NCI-H446 (cell line): Measurements from ENCODE around the gene USP9X.
"Not testable (repeated sequence)": the region's sequence is repeated elsewhere in the genome, so short reads cannot be mapped to it uniquely, and the experiment has no call there.

Source experiments
- DNase-seq, 2 experiments: peaks; one replicate each; lab custom pipeline; 2025; lab: John Stamatoyannopoulos, UW

The USP9X gene

DNA sequence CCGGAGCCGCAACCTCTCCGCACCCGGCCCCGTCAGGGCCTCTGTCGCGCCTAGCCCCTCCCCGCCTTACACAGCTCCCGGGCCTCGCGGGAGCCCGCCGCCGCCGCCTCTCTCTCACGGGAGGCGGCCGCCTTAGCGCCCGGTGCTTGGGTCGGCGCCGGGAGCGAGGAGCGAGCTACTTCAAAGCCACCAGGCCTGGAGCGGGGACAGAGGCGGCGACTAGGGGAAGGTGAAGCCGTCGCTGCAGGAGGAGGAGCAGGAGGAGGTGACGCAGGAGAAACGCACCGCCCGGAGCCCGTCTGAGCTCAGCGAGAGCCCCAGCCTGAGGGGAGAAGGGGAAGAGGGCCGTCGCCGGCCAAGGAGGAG is 250 bp downstream of the USP9X start:
- peak in 1 of 2 experiments; percentile 52 for DNase-seq

DNA sequence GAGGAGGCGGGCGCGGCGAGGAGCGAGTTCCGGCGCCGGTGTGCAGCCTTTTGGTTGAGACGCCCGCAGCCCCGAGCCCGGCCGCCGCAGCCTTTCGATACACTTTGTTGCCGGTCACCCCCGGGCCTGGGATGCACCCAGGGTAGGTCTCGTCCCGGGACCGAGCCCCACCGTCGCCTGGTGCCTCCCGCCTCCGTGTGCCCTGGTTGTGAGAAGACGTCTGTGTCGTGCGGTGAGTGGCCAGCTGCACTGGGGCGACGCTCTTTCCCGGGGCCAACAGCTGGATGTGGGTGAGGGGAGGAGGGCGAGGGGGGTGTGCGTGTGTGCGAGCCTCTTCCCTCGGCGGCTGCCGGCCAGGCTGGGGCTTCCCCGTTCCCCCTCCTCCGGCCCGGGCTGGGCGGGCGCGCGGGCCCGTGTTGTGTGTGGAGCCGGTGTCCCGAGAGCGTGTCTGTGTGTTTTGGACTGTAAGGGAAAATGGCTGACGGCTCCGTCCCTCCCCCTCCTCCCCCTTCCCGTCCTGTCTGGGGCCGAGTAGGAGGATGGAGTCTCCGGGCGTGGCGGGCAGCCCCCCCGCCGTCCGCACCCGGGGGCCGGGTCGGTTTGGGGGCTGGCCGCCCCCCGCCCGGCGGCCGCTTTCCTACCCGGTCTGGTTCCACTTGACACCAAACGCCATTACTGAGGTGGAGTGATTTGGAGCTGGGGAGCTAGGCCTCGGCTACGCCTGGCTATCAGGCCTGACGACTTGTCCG is 807 bp downstream of the USP9X start:
- DNase-seq: no peak

DNA sequence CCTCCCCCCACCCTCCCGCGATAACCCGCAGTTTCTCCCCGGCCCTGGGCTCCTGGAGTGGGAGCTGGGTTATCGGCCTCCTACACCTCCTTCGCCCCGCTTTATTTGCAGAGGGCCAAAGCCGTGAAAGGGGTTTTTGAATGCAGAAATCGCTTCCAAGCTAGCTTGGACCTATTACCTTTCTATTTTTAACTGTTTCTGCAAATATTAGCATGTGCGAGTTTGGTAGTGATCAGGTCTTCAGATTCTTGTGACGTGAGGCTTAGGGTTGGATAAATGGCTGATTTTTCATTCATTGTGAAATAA is 1.3 kb downstream of the USP9X start:
- DNase-seq: no peak

DNA sequence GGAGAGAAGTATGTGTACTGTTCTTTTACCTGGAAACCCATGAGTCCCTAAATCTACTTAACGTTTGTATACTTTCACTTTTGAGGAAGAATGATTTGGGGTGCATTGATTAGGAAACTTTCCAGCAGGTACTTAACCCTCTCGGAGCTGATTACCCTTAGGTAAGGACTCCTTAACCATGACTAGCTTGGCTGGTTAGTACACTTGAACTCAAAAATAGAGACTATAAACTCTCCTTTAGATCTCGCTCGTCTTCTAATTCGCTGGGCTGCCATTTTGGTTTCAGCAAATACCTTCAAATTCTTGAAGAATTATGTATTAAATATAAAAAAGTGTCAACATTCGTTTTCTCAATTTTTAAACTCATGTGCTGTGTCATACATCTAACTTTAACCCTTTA is 2.0 kb downstream of the USP9X start:
- DNase-seq: no peak

DNA sequence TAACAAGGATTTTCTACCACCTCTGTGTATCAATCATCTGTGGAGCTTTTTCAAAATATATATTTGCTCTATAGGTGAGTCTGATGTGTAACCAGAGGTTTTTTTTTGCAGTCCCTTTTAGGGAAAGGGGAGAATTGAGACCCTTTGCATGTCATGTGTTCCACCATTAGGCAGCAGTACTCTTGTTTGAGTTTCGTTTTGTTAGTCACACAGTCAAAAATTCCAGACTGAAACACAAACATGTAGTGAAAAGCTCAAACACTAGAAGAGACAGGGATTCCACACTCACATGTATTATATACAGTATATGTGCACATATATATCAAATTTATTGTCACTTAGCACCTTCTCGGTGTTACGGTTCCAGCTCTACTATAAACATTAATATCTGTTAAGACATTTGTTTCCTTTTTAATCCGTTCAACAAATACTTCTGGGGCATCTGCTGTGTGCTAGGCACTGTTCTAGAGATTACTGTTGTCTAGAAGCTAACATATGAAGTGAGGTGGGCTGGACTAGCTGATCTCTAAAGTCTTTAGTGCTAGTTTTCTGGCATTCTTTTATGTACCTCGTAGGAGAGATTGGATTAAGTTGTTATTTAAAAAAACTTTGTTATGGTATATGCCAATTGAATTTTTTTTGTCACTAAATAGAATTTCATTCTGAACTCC is 5.5 kb downstream of the USP9X start:
- DNase-seq: no peak

- no peak for DNase-seq
Measured at GRCh38 chrX:41092776-41093175, 7.5 kb downstream of the USP9X start.

- no peak for DNase-seq
Measured at GRCh38 chrX:41095174-41095573, 9.9 kb downstream of the USP9X start.

GRCh38 chrX:41095908-41096307 is 10.7 kb downstream of the USP9X start:
- DNase-seq: no peak

DNA sequence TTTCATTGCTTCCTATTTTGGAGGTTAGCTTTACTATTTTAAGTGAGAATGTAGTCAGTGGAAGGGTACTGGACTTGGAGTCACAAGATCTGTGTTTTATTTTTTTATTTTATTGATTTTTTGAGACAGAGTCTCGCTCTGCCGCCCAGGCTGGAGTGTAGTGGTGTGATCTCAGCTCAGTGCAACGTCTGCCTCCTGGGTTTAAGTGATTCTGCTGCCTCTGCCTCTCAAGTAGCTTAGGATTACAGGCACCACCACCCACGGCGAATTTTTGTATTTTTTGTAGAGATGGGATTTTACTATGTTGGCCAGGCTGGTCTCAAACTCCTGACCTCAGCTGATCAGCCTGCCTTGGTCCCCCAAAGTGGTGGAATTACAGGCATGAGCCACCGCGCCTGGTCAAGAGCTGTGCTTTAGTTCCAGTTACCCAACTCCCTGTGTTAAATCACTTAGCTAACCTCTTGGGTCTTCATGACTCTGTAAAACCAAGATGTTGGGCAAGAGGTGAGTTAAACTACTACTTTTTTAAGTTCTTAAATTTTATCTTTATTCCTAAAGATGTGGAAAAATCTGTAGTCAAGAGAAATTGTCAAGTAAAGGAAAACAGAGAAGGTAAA is 11.2 kb downstream of the USP9X start:
- DNase-seq: no peak

GRCh38 chrX:41097326-41097725 is 12.1 kb downstream of the USP9X start:
- no peak for DNase-seq

- DNase-seq: no peak
Measured at GRCh38 chrX:41100200-41100599, 15.0 kb downstream of the USP9X start.

- no peak for DNase-seq
Measured at GRCh38 chrX:41100819-41101218, 15.6 kb downstream of the USP9X start.

- DNase-seq: no peak
Measured at GRCh38 chrX:41105005-41105404, 19.8 kb downstream of the USP9X start.

GRCh38 chrX:41106257-41106656 is 21.0 kb downstream of the USP9X start:
- not testable (repeated sequence) for DNase-seq

- no peak for DNase-seq
Measured at GRCh38 chrX:41108007-41108406, 22.8 kb downstream of the USP9X start.

DNA sequence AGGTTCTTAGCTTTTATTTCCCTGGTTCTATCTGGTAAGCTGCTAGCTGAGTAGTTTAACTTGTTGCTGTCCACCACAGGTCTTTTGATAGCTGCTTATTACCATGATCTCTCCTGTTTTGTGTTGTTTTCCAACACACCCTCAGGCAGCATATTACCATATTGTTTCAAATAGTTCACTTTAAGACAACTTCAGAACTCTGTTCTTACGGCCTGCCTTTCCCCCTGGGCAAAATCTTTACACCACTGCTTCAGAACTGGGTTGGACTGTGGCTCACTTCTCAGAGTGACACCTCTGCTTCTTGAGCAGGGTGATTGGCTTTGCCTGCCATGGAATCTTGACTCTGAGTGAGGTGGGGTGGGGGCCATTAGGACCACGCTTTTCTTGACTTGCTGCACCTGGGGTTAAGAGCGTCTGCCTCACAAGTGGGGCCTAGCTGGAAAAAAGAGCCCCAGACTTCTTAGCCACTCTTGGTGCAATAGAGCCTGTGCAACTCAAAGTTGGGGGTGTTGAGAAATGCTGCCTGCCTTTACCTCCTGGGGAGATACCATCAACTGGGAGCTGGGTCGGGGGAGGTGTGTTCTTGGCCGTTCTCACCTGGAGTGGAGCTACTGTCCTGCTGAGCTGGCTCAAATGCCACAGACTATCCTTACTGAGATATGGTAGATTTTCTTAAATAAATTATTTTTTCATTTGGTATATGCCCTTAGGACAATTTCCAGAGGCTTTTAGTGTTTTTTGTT is 23.4 kb downstream of the USP9X start:
- DNase-seq: no peak

DNA sequence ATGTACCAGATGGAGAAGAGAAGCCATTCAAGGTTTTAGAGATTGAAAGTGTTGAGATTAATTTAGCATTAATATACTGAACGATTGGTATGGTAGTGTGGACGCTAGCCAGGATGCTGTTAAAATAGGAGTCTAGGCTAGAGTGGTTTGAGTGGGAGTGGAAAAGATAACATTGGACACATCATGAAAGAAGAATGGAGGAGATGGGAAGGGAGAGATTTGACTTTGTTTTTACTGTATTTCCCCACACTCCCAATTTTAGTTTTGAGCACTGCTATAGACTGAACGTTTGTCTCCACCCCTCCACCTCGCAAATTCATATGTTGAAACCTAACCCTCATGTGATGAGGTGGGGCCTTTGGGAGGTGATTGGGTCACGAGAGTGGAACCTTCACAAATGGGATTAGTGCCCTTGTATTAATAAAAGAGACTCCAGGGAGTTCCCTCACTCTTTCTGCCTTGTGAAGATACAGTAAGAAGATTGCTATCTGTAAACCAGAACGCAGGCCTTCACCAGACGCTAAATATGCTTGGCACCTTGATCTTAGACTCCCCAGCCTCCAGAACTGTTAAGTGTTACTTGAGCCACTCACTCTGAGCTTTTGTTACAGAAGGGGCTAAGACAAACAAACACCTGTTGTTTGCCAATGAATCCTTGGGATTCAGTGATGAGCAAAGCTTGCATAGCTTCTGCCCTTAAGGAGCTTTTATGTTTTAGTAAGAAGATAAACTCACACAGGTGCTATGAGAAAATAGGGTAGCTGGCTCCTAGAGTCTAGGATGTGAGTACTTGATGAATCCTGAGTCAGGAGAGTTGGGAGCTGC is 25.8 kb downstream of the USP9X start:
- no peak for DNase-seq

- DNase-seq: peak; percentile 18 to 35
Measured at GRCh38 chrX:41115104-41115425, 29.8 kb downstream of the USP9X start.

DNA sequence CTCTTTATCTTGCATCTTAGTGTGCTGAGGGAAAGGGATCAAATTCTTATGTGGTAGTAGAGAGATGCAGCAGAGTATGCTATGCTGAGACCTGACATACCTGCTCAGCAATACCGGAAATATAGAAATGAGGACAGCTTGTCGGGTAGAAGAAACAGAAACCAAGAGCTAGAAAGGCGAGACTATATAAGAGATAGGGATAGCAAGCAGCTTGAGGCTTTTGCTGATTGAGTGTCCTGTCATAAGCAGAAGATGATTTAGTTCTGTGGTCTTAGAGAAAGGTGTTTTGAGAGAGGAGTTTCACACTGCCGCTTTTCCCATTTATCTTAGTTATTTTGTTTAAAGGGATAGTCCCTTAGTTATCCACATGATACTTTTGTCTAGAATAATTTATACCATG is 31.7 kb downstream of the USP9X start:
- no peak for DNase-seq

- DNase-seq: no peak
Measured at GRCh38 chrX:41118156-41118555, 32.9 kb downstream of the USP9X start.

DNA sequence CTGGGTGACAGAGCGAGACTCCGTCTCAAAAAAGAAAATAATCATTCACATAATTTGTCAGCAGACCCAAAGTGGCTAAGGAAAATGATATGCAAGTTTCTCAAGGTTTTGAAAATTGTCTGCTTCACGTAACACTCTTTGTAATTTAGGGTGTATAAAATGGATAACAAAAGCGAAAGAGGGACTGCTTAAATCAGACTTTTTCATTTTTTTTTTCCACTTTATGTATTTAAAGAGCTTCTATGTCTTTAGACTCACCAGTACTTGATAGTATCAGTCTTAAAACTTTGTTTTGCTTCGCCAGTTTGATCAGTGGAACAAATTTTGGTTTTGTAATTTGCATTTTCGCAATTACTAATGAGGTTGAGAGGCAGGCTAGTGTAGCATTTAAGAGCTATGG is 34.6 kb downstream of the USP9X start:
- no peak for DNase-seq

DNA sequence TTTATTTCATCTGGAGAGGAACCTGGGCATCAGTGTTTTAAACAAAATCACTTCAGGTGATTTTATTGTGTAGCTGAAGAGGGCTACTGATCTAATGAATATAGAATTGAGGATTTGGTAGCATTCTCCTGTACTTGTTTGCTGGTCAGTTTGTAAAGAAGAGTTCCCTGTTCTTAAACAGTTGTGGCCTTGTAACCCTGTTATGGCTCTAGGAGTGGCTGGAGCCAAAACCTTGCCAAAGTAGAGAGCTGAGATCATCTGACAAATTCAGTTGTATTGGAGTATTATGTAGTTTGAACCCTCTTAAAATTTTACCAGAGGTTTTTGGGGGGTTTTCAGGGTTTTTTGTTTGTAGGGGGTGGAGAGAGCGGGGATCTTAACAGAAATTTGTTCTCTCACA is 36.5 kb downstream of the USP9X start:
- DNase-seq: no peak
